ENCODE data around the gene RPUSD3. TPM values are rescaled to one million over a fixed set of nuclear protein-coding genes. Genes with fewer than 3 reads are reported as not detected.

Gene RPUSD3
- total and polyA plus RNA-seq, 2 of the 4 experiments (the other 2 are of a cell fraction): 30.3 to 49.4 TPM

GRCh38 chr3:9810433-9810770, 33.4 kb downstream of the RPUSD3 start:
- H3K4ac ChIP-seq (ENCODE audit: low read depth, low read length): peak overlapping the region; percentile 80
- H4K20me1 ChIP-seq (ENCODE audit: insufficient read depth, low read length): peaks cover 11% of the 10 kb centered on the region
- peak overlapping the region; percentile 59 for H4K5ac ChIP-seq (ENCODE audit: low read depth, low read length)
- peaks cover 0 to 13% of the 10 kb centered on the region in 2 experiments; a peak in 1 of 4 replicates for H3K79me1 ChIP-seq (ENCODE audit: low read depth in 1 of 2, low read length in 2 of 2)
- ChIA-PET POLR2A (ENCODE audit: unreplicated experiment) (no interaction called here), CTCF (no interaction called here)
- no peak; the same call in none of the 2 replicates for ATAC-seq (ENCODE audit: low read depth)
- peak overlapping the region; percentile 50; the same call in 1 of the 2 replicates for H3K56ac ChIP-seq (ENCODE audit: extremely low read depth, insufficient read depth, low read length)
- H3K27me3 ChIP-seq (ENCODE audit: control insufficient read depth, insufficient read depth, low read length): no peaks in the 10 kb centered on the region
- dilution Hi-C loops (cut with HindIII; ENCODE audit: low sequenced_read_pairs, unreplicated experiment) (no loop called here), intact Hi-C loops (cut with micrococcal nuclease) (no loop called here), in situ Hi-C loops (cut with MboI; ENCODE audit: low sequenced_read_pairs) (no loop called here)
- H3K18ac ChIP-seq (ENCODE audit: low read depth, low read length): peak overlapping the region; percentile 18; the same call in 1 of the 2 replicates
- DNase-seq: no peak
- BruUV-seq (replicated peaks): no TSS peak
- no peaks in the 10 kb centered on the region for H3K9me3 ChIP-seq (ENCODE audit: control insufficient read depth, insufficient read depth, low read length)
- peak overlapping the region; percentile 46 for H3K4me3 ChIP-seq (ENCODE audit: insufficient read depth, low read depth, low read length)
- peak overlapping the region; percentile 87 for H2AFZ ChIP-seq (replicated peaks; ENCODE audit: low read length, poor library complexity)
- no peak overlapping the region for H2BK20ac ChIP-seq (ENCODE audit: low read depth, low read length)
- H3K4me1 ChIP-seq (ENCODE audit: control insufficient read depth, insufficient read depth, low read length): peaks cover 7% of the 10 kb centered on the region
- peak overlapping the region; percentile 72 to 93 for H4K8ac ChIP-seq (ENCODE audit: low read depth in 2 of 2, low read length in 2 of 2)
- H3K36me3 ChIP-seq (ENCODE audit: control insufficient read depth, insufficient read depth, low read length): peaks cover 24% of the 10 kb centered on the region
- H2BK15ac ChIP-seq (ENCODE audit: low read depth, low read length): no peak overlapping the region; the same call in 2 of the 3 replicates
- H3K23ac ChIP-seq (ENCODE audit: low read depth, low read length): peak overlapping the region; percentile 81; the same call in 1 of the 2 replicates
- H3K14ac ChIP-seq (replicated peaks; ENCODE audit: low read depth, low read length): peak overlapping the region; percentile 68
- H2AK9ac ChIP-seq (replicated peaks; ENCODE audit: low read depth, low read length, poor library complexity): peak overlapping the region; percentile 86
- H3K9ac ChIP-seq (ENCODE audit: low read depth, low read length): peak overlapping the region; percentile 71
- H3K27ac ChIP-seq (ENCODE audit: insufficient read depth, low read length): peak overlapping the region; percentile 43; the same call in 1 of the 2 replicates
- WGBS, 2 experiments (ENCODE audit: extremely low coverage in 2 of 2, insufficient read length in 1 of 2): no CpG with 5 or more reads among the region's 18 CpGs
- H2AK5ac ChIP-seq (ENCODE audit: low read depth, low read length): peak overlapping the region; percentile 76
- H3K4me2 ChIP-seq (ENCODE audit: low read depth, low read length): peak overlapping the region; percentile 75
- peak overlapping the region; percentile 9 for H2BK5ac ChIP-seq (ENCODE audit: low read depth, low read length, poor library complexity, severe bottlenecking)
- H2BK120ac ChIP-seq (ENCODE audit: low read depth, low read length): peak overlapping the region; percentile 51
- H3K9me1 ChIP-seq (ENCODE audit: insufficient read depth, low read length): peaks cover 4% of the 10 kb centered on the region
- TF ChIP-seq MXI1 (IDR thresholded peaks at IDR 0.05; ENCODE audit: borderline replicate concordance, low read depth, low read length): no peak
- TF ChIP-seq, protein P1, sequence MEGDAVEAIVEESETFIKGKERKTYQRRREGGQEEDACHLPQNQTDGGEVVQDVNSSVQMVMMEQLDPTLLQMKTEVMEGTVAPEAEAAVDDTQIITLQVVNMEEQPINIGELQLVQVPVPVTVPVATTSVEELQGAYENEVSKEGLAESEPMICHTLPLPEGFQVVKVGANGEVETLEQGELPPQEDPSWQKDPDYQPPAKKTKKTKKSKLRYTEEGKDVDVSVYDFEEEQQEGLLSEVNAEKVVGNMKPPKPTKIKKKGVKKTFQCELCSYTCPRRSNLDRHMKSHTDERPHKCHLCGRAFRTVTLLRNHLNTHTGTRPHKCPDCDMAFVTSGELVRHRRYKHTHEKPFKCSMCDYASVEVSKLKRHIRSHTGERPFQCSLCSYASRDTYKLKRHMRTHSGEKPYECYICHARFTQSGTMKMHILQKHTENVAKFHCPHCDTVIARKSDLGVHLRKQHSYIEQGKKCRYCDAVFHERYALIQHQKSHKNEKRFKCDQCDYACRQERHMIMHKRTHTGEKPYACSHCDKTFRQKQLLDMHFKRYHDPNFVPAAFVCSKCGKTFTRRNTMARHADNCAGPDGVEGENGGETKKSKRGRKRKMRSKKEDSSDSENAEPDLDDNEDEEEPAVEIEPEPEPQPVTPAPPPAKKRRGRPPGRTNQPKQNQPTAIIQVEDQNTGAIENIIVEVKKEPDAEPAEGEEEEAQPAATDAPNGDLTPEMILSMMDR (conservative IDR thresholded peaks at IDR 0.05; ENCODE audit: low read depth, low read length): no peak
- TF ChIP-seq NFE2L2 (IDR thresholded peaks at IDR 0.05; ENCODE audit: low read depth, low read length): no peak
- peak; percentile 13; the same call in 1 of the 2 replicates for TF ChIP-seq MAZ (IDR thresholded peaks at IDR 0.05; ENCODE audit: borderline replicate concordance, low read depth, low read length)
- no peak for TF ChIP-seq RFX5 (IDR thresholded peaks at IDR 0.05; ENCODE audit: low read depth, low read length)
- peak overlapping the region; percentile 66 for H4K91ac ChIP-seq (ENCODE audit: insufficient read depth, low read depth, low read length)
